Subcutaneous abdominal adipose tissue (tissue), 5 donors: ENCODE measurements around the gene CFAP90.
A peak's percentile ranks its signal among the peaks of the same experiment; 100 is the strongest.

Experiments
- H3K27ac ChIP-seq: one replicate; pipeline ENCODE4 v1.7.0; 2013; ENCODE audit warnings: low read depth, mild to moderate bottlenecking, inconsistent platforms, low read length, moderate library complexity
- H3K27me3 ChIP-seq, 5 donors: one replicate each; pipeline ENCODE4 v1.7.0; 2013; ENCODE audit warnings: low read length in 5 of 5, inconsistent platforms in 1 of 5; ENCODE audit not compliant: control insufficient read depth in 5 of 5, insufficient read depth in 4 of 5
- H3K36me3 ChIP-seq, 5 donors: one replicate each; pipeline ENCODE4 v1.7.0; 2013; ENCODE audit warnings: low read length in 5 of 5; ENCODE audit not compliant: control insufficient read depth in 5 of 5, insufficient read depth in 5 of 5
- H3K4me1 ChIP-seq, 5 donors: one replicate each; pipeline ENCODE4 v1.7.0; 2013; ENCODE audit warnings: low read length in 5 of 5, mild to moderate bottlenecking in 3 of 5, moderate library complexity in 1 of 5; ENCODE audit not compliant: control insufficient read depth in 5 of 5, insufficient read depth in 5 of 5
- H3K4me3 ChIP-seq, 5 donors: one replicate each; pipeline ENCODE4 v1.7.0; 2013; ENCODE audit warnings: low read length in 5 of 5, low read depth in 1 of 5
- H3K9ac ChIP-seq, 5 donors: one replicate each; pipeline ENCODE4 v1.7.0; 2013; ENCODE audit warnings: low read length in 5 of 5, mild to moderate bottlenecking in 4 of 5, moderate library complexity in 3 of 5
- H3K9me3 ChIP-seq, 5 donors: one replicate each; pipeline ENCODE4 v1.7.0; 2013; ENCODE audit warnings: low read length in 5 of 5; ENCODE audit not compliant: control insufficient read depth in 5 of 5
- donor health status: healthy.
- donor health status: healthy.
- donor health status: healthy.
- donor health status: healthy.
- donor health status: healthy.

CFAP90 gene

GRCh38 chr5:7828269-7828668, 22.7 kb downstream of the CFAP90 start:
- no peak overlapping the region for H3K9ac ChIP-seq
- no peaks in the 10 kb centered on the region for H3K36me3 ChIP-seq
- H3K9me3 ChIP-seq, result no peaks in the 10 kb centered on the region
- H3K27ac ChIP-seq, result no peak overlapping the region
- peaks cover 0 to 12% (median 5%) of the 10 kb centered on the region in 5 donors for H3K4me1 ChIP-seq
- H3K27me3 ChIP-seq, result peaks cover 0 to 5% (median 0%) of the 10 kb centered on the region in 5 donors
- no peak overlapping the region for H3K4me3 ChIP-seq

GRCh38 chr5:7827610-7828009, 23.3 kb downstream of the CFAP90 start:
- H3K4me3 ChIP-seq, result peak overlapping the region in 1 of 5 donors; percentile 4
- no peaks in the 10 kb centered on the region for H3K9me3 ChIP-seq
- H3K27ac ChIP-seq, result no peak overlapping the region
- H3K27me3 ChIP-seq, result peaks cover 0 to 5% (median 0%) of the 10 kb centered on the region in 5 donors
- H3K36me3 ChIP-seq, result no peaks in the 10 kb centered on the region
- peaks cover 0 to 12% (median 5%) of the 10 kb centered on the region in 5 donors for H3K4me1 ChIP-seq
- H3K9ac ChIP-seq, result no peak overlapping the region

GRCh38 chr5:7825630-7826029, 25.3 kb downstream of the CFAP90 start:
- Histone ChIP-seq H3K36me3 (no peaks in the 10 kb centered on the region), H3K27me3 (peaks cover 0 to 3% (median 0%) of the 10 kb centered on the region in 5 donors), H3K9ac (no peak overlapping the region), H3K4me1 (peaks cover 0 to 12% (median 5%) of the 10 kb centered on the region in 5 donors), H3K4me3 (no peak overlapping the region), H3K9me3 (no peaks in the 10 kb centered on the region), H3K27ac (no peak overlapping the region)

- H3K9me3 ChIP-seq, result no peaks in the 10 kb centered on the region
- H3K4me1 ChIP-seq, result peaks cover 0 to 12% (median 5%) of the 10 kb centered on the region in 5 donors
- H3K4me3 ChIP-seq, result no peak overlapping the region
- H3K36me3 ChIP-seq, result no peaks in the 10 kb centered on the region
- H3K27me3 ChIP-seq, result peaks cover 0 to 3% (median 0%) of the 10 kb centered on the region in 5 donors
- no peak overlapping the region for H3K27ac ChIP-seq
- no peak overlapping the region for H3K9ac ChIP-seq
These were observed 25.9 kb downstream of the CFAP90 start for GRCh38 chr5:7824995-7825394.

GRCh38 chr5:7823594-7823993, 27.3 kb downstream of the CFAP90 start:
- no peaks in the 10 kb centered on the region for H3K36me3 ChIP-seq
- no peak overlapping the region for H3K27ac ChIP-seq
- peaks cover 0 to 3% (median 0%) of the 10 kb centered on the region in 5 donors for H3K27me3 ChIP-seq

GRCh38 chr5:7822449-7822848, 28.5 kb downstream of the CFAP90 start:
- no peaks in the 10 kb centered on the region for H3K9me3 ChIP-seq
- no peak overlapping the region for H3K27ac ChIP-seq
- no peaks in the 10 kb centered on the region for H3K36me3 ChIP-seq
- no peak overlapping the region for H3K9ac ChIP-seq
- H3K4me1 ChIP-seq, result peaks cover 0 to 7% (median 4%) of the 10 kb centered on the region in 5 donors
- peaks cover 0 to 3% (median 0%) of the 10 kb centered on the region in 5 donors for H3K27me3 ChIP-seq
- no peak overlapping the region for H3K4me3 ChIP-seq

More at GRCh38 chr5:7823594-7823993, 27.3 kb downstream of the CFAP90 start:
- Histone ChIP-seq H3K9me3 (no peaks in the 10 kb centered on the region), H3K9ac (no peak overlapping the region), H3K4me1 (peaks cover 0 to 12% (median 5%) of the 10 kb centered on the region in 5 donors), H3K4me3 (no peak overlapping the region)

GRCh38 chr5:7816535-7816901, 34.4 kb downstream of the CFAP90 start:
- Histone ChIP-seq H3K4me3 (no peak overlapping the region), H3K9me3 (no peaks in the 10 kb centered on the region), H3K36me3 (no peaks in the 10 kb centered on the region), H3K9ac (peak overlapping the region in 1 of 5 donors; percentile 2), H3K27me3 (peaks cover 0 to 7% (median 0%) of the 10 kb centered on the region in 5 donors), H3K27ac (no peak overlapping the region), H3K4me1 (peaks cover 0 to 9% (median 6%) of the 10 kb centered on the region in 5 donors)

- H3K9ac ChIP-seq, result peak overlapping the region in 2 of 5 donors; percentile 2 to 42
- no peak overlapping the region for H3K27ac ChIP-seq
- H3K4me3 ChIP-seq, result peak overlapping the region in 1 of 5 donors; percentile 21
These were observed 34.9 kb downstream of the CFAP90 start for GRCh38 chr5:7815892-7816534.

GRCh38 chr5:7814816-7815215, 36.1 kb downstream of the CFAP90 start:
- Histone ChIP-seq H3K27ac (no peak overlapping the region), H3K4me1 (peaks cover 0 to 9% (median 6%) of the 10 kb centered on the region in 5 donors), H3K9me3 (no peaks in the 10 kb centered on the region), H3K36me3 (no peaks in the 10 kb centered on the region), H3K9ac (no peak overlapping the region), H3K4me3 (no peak overlapping the region), H3K27me3 (peaks cover 0 to 6% (median 0%) of the 10 kb centered on the region in 5 donors)

More at GRCh38 chr5:7815892-7816534, 34.9 kb downstream of the CFAP90 start:
- Histone ChIP-seq H3K27me3 (peaks cover 0 to 7% (median 0%) of the 10 kb centered on the region in 5 donors), H3K9me3 (no peaks in the 10 kb centered on the region), H3K4me1 (peaks cover 0 to 9% (median 6%) of the 10 kb centered on the region in 5 donors), H3K36me3 (no peaks in the 10 kb centered on the region)

GRCh38 chr5:7813576-7813975, 37.4 kb downstream of the CFAP90 start:
- Histone ChIP-seq H3K4me3 (no peak overlapping the region), H3K9me3 (no peaks in the 10 kb centered on the region), H3K36me3 (no peaks in the 10 kb centered on the region), H3K9ac (no peak overlapping the region), H3K4me1 (peaks cover 0 to 9% (median 6%) of the 10 kb centered on the region in 5 donors), H3K27me3 (peaks cover 0 to 4% (median 0%) of the 10 kb centered on the region in 5 donors), H3K27ac (no peak overlapping the region)
